B cell (primary cell): ENCODE data around the gene NCOR1.

Experiments
- EZH2 ChIP-seq: IDR thresholded peaks from 2 replicates; pipeline ENCODE4 v1.6.1; 2012; ENCODE audit warnings: borderline replicate concordance, low read depth, mild to moderate bottlenecking, moderate library complexity, low read length; ENCODE audit not compliant: insufficient read depth, poor library complexity, severe bottlenecking
- TF ChIP-seq, protein P1 (sequence below): fragments of 200-600 bp; IDR thresholded peaks from one replicate; pipeline ENCODE4 v1.8.0; 2022; ENCODE audit warnings: antibody characterized with exemption, mild to moderate bottlenecking

DNA sequence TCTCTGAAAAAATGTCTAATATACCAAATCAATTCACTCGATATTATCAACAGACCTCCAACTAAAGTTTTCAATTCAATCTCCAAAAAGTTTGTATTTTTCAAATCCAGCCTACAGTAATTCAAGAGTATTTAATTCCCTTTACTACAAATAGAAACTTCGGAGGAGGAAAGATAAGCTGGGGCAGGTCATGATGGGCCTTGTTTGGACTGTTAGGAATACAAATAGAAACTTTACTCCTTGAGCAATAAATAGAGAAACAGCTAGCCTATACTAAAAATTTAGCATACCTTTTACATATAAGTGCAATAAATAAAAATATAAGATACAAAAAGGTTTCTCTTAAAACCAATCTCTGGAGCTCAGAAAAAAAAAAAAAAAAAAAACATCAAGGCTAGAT lies 98.2 kb downstream of the NCOR1 start:
- TF ChIP-seq, protein P1, sequence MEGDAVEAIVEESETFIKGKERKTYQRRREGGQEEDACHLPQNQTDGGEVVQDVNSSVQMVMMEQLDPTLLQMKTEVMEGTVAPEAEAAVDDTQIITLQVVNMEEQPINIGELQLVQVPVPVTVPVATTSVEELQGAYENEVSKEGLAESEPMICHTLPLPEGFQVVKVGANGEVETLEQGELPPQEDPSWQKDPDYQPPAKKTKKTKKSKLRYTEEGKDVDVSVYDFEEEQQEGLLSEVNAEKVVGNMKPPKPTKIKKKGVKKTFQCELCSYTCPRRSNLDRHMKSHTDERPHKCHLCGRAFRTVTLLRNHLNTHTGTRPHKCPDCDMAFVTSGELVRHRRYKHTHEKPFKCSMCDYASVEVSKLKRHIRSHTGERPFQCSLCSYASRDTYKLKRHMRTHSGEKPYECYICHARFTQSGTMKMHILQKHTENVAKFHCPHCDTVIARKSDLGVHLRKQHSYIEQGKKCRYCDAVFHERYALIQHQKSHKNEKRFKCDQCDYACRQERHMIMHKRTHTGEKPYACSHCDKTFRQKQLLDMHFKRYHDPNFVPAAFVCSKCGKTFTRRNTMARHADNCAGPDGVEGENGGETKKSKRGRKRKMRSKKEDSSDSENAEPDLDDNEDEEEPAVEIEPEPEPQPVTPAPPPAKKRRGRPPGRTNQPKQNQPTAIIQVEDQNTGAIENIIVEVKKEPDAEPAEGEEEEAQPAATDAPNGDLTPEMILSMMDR, result no peak
- no peak for TF ChIP-seq EZH2
